HL-60 (cell line): ENCODE measurements around the gene CCSER2.

Source experiments
- CTCF ChIP-seq: IDR thresholded peaks from one replicate; pipeline ENCODE4 v1.5.1; 2011; ENCODE audit warnings: low read length, control low read depth, inconsistent platforms; ENCODE audit not compliant: insufficient read depth
- POLR2AphosphoS5 ChIP-seq: IDR thresholded peaks from 2 replicates; pipeline ENCODE4 v1.6.1; 2012; ENCODE audit warnings: low read depth
- REST ChIP-seq: IDR thresholded peaks from 2 replicates; pipeline ENCODE4 v1.6.1; 2012; ENCODE audit warnings: low read depth; ENCODE audit not compliant: insufficient replicate concordance
- SPI1 ChIP-seq: IDR thresholded peaks from 2 replicates; pipeline ENCODE4 v1.6.1; 2012; ENCODE audit warnings: low read depth, mild to moderate bottlenecking, borderline replicate concordance

- no peak for TF ChIP-seq CTCF
- TF ChIP-seq POLR2AphosphoS5 = no peak
- TF ChIP-seq REST = no peak
- TF ChIP-seq SPI1 = no peak
Observed at GRCh38 chr10:84494849-84495180, 166.4 kb downstream of the CCSER2 start.
